Astrocyte of the cerebellum (primary cell): ENCODE measurements around the gene CACNA2D3.

Experiments used
- DNase-seq: peaks from one replicate; pipeline ENCODE4 v3.0.0-alpha.2; 2011; ENCODE audit warnings: low read depth
- H3K4me3 ChIP-seq: 2 replicates; pipeline ENCODE4 v1.5.1; 2011; ENCODE audit warnings: mild to moderate bottlenecking, low read depth, low read length, moderate library complexity
- in situ Hi-C: cut with HindIII; loops from 2 replicates; pipeline ENCODE4 v1.10.0; 2017; ENCODE audit warnings: low sequenced_read_pairs
- TF ChIP-seq, protein P1 (sequence below): IDR thresholded peaks from 2 replicates; pipeline ENCODE4 v1.5.1; 2012; ENCODE audit warnings: low read length, low read depth, moderate library complexity, mild to moderate bottlenecking; ENCODE audit errors: missing control alignments

CACNA2D3 gene

DNA sequence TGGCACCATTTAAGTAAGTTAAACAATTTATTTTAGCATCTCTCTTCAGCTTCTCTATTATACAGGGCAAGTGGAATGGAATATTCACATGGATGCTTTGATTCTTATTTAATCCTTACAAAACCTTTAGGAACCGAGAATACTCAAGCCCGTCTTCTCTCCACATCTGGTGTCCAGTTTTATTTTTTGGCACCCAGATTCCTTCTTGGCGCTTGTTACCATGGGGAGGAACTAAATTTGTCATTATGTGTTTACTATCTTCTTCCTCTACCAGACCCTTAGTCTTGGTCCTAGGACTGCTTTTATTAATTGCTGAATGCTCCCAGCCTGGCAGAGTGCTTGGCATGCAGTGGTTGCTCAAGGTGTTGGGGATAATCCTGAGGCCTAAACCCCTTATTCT is 138.8 kb downstream of the CACNA2D3 start:
- TF ChIP-seq, protein P1, sequence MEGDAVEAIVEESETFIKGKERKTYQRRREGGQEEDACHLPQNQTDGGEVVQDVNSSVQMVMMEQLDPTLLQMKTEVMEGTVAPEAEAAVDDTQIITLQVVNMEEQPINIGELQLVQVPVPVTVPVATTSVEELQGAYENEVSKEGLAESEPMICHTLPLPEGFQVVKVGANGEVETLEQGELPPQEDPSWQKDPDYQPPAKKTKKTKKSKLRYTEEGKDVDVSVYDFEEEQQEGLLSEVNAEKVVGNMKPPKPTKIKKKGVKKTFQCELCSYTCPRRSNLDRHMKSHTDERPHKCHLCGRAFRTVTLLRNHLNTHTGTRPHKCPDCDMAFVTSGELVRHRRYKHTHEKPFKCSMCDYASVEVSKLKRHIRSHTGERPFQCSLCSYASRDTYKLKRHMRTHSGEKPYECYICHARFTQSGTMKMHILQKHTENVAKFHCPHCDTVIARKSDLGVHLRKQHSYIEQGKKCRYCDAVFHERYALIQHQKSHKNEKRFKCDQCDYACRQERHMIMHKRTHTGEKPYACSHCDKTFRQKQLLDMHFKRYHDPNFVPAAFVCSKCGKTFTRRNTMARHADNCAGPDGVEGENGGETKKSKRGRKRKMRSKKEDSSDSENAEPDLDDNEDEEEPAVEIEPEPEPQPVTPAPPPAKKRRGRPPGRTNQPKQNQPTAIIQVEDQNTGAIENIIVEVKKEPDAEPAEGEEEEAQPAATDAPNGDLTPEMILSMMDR = no peak
- in situ Hi-C loops = no loop called here
- H3K4me3 ChIP-seq = no peak overlapping the region
- no peak for DNase-seq

DNA sequence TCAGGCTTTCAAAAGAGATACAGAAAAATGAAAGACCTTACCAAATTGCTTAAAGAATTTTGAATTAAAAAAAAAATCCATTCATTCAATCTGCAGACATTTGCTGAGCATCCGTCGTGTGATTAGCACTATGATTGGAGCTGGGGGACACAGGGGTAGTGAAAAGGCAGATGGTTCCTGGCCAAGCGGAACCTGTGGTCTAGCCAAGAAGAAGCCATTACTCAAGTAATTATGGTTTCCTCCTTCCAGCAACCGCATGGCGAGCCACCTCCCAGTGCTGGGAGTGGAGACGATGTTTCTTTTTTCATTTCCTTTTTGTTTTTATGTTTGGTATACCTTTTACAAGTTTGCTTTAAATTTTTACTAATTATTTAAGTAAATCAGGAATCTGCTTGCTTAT is 140.2 kb downstream of the CACNA2D3 start:
- in situ Hi-C loops = no loop called here
- TF ChIP-seq, protein P1 = no peak
- DNase-seq = no peak
- H3K4me3 ChIP-seq = no peak overlapping the region

DNA sequence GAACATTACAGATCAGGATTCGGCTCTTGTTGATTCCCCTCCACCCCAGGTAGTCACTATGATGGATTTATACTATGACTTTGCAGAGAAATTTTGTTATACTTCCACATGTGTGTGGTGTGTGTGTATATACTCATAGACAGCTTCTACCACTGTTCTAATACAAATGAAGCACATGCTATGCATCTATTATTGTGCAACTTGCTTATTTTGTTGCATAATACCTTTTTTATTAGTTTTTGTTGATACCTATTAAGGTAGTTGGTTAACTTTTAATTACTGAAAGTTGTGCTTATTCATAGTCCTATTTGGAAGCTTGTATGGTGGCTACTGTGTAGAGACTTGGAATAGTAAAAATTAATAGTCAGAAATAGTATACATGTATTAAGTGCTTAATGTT is 140.6 kb downstream of the CACNA2D3 start:
- TF ChIP-seq, protein P1 = no peak
- no peak for DNase-seq
- no peak overlapping the region for H3K4me3 ChIP-seq
- in situ Hi-C loops = no loop called here

DNA sequence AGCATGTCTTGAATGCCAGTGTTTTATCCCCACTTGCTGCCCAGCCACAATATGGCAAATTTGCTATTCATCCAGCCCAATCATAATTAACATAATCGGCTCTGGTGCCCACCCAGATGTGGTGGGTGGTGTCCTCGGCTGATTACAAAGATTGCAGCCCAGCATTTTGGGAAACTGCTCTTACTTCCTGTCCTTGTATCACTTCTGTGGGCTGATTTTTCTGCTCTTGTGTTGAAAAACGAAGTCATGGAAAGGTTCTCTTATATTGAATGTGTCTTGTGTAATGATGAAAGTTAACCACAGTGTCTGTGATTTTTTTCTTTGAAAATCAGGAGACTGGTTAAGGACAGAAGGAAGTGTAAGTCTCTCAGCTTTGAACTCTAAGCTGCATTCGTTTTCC is 141.7 kb downstream of the CACNA2D3 start:
- TF ChIP-seq, protein P1 = no peak

DNA sequence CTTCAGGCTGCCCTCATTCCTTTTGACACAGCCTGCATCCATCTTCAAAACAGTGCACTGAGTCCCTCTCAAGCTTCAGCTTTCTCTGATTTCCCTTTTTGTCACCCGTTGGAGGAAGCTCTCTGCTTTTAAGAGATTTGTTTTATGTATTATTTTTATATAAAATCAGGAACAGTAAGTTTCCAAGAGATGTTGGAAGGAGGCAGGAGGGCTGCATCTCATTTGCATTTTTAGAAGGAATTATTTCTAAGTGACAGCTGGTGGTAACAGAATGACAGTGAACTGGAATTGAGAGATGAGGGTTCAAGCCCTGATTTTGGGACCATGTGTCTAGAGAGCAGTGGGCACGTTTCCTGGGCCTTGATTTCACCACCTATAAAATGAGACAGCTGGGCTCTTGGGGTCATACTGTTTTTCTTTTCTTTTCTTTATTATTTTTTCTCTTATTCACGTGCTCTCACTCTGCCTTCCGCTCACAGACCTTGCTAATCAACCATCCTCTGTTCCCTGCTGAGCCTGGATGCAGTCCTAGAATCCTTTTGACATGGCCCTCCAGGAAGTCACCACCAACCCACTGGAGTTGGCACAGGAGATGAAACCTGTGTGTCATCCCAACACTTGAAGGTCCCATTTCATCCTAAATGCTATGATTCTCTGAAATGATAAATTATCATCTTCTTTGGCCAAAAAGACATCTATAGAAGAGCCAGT is 148.6 kb downstream of the CACNA2D3 start:
- in situ Hi-C loops = no loop called here
- H3K4me3 ChIP-seq = no peak overlapping the region
- no peak for DNase-seq
- TF ChIP-seq, protein P1 = no peak

More for the DNA sequence above, 141.7 kb downstream of the CACNA2D3 start:
- no peak for DNase-seq
- no peak overlapping the region for H3K4me3 ChIP-seq
- in situ Hi-C loops = no loop called here

DNA sequence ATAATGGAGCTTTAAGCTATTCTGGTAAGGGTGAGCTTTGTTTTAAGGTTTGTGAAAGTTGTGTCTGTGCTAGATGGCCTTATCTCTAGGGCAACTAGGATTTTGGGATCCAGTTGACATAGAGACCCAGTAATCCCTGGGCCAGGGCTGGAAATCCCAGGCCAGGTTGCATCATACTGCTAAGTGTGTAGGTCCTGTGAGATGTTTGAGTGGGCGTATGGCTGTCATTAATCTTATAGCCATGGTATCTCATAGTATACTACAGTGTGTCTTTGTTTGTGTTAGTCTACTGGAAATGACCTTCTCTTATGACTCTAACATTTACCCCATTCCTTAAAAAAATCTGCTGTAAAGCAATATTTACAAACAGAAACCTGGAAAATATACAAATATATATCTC is 151.4 kb downstream of the CACNA2D3 start:
- in situ Hi-C loops = no loop called here
- TF ChIP-seq, protein P1 = no peak
- no peak for DNase-seq
- H3K4me3 ChIP-seq = no peak overlapping the region
